Stromal cell of bone marrow (primary cell): ENCODE results near the gene RFNG.

Experiments used
- DNase-seq: peaks from one replicate; pipeline ENCODE4 v3.0.0-alpha.2; 2012; ENCODE audit warnings: low read depth

Gene RFNG

GRCh38 chr17:81999976-82000802 is 51.4 kb downstream of the RFNG start:
- DNase-seq: no peak

GRCh38 chr17:81999587-81999975 is 52.0 kb downstream of the RFNG start:
- no peak for DNase-seq

GRCh38 chr17:81998691-81999438 is 52.7 kb downstream of the RFNG start:
- no peak for DNase-seq

DNA sequence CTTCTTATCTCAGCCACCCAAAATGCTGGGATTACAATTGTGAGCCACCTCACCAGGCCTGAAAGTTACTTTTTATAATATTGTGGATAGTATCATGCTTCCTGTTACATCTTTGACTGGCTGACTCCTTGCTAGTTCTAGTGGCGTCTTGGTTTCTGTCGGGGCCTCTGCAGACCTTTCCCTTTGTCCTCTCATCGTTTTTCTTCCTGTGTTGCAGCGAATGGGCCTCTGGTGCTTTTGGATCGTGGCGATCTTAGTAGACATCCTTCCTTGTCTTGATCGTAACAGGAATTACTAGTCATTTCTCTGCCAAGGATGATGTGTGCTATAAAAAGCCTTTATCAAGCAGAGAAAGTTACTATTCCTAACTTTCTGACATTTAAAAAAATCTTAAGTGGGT is 53.4 kb downstream of the RFNG start:
- no peak for DNase-seq
